CD4-positive, CD25-positive, alpha-beta regulatory T cell (primary cell): ENCODE results near the gene GTPBP2. TPM values are rescaled to one million over a fixed set of nuclear protein-coding genes. Genes with fewer than 3 reads are reported as not detected.

Source experiments
- ATAC-seq, 2 donors: fragments of 150-1000 bp; cut with Tn5 transposase; one replicate each; pipeline ENCODE4 v1.10.0; 2021; ENCODE audit warnings: low read depth in 2 of 2, moderate number of reproducible peaks in 2 of 2, moderate library complexity in 1 of 2
- DNase-seq, 3 donors: peaks; one replicate each; pipeline versions ENCODE4 v3.0.0 to v3.0.0-alpha.2; 2012 to 2022; ENCODE audit warnings: mixed read lengths in 1 of 3
- H3K27ac ChIP-seq: one replicate; pipeline ENCODE4 v1.7.0; 2013; ENCODE audit warnings: mild to moderate bottlenecking, low read length; ENCODE audit not compliant: insufficient read depth, poor library complexity, severe bottlenecking
- H3K27me3 ChIP-seq: one replicate; pipeline ENCODE4 v1.7.0; 2013; ENCODE audit warnings: low read length; ENCODE audit not compliant: control insufficient read depth, insufficient read depth
- H3K36me3 ChIP-seq: one replicate; pipeline ENCODE4 v1.7.0; 2013; ENCODE audit warnings: mild to moderate bottlenecking, low read length, moderate library complexity; ENCODE audit not compliant: control insufficient read depth, insufficient read depth
- H3K4me1 ChIP-seq: 2 replicates; pipeline ENCODE4 v1.7.0; 2013; ENCODE audit warnings: mild to moderate bottlenecking, low read length; ENCODE audit not compliant: insufficient read depth, control insufficient read depth, poor library complexity, severe bottlenecking
- H3K4me3 ChIP-seq: one replicate; pipeline ENCODE4 v1.7.0; 2013; ENCODE audit warnings: low read depth, mild to moderate bottlenecking, low read length, moderate library complexity
- H3K9me3 ChIP-seq, 2 experiments: 1 replicate in 1 of 2; 2 replicates in 1 of 2; pipeline ENCODE4 v1.7.0; 2013; ENCODE audit warnings: low read length in 2 of 2, mild to moderate bottlenecking in 1 of 2, moderate library complexity in 1 of 2; ENCODE audit not compliant: control insufficient read depth in 2 of 2
- H3K27ac Mint-ChIP-seq, 3 donors: one replicate each; pipeline ENCODE4 v1.8.0; 2020 to 2022; ENCODE audit warnings: mild to moderate bottlenecking in 3 of 3, mixed read lengths in 3 of 3, moderate library complexity in 2 of 3
- H3K27me3 Mint-ChIP-seq: one replicate; pipeline ENCODE4 v1.8.0; 2022; ENCODE audit warnings: mild to moderate bottlenecking, mixed read lengths
- H3K36me3 Mint-ChIP-seq: one replicate; pipeline ENCODE4 v1.8.0; 2020; ENCODE audit warnings: mixed read lengths
- H3K4me1 Mint-ChIP-seq, 4 donors: one replicate each; pipeline ENCODE4 v1.8.0; 2020 to 2022; ENCODE audit warnings: mixed read lengths in 4 of 4, mild to moderate bottlenecking in 1 of 4
- H3K4me3 Mint-ChIP-seq, 4 donors: one replicate each; pipeline ENCODE4 v1.8.0; 2020 to 2022; ENCODE audit warnings: mild to moderate bottlenecking in 4 of 4, mixed read lengths in 4 of 4, moderate library complexity in 3 of 4
- H3K9me3 Mint-ChIP-seq, 7 donors: one replicate each; pipeline ENCODE4 v1.8.0; 2020 to 2022; ENCODE audit warnings: mixed read lengths in 7 of 7, mild to moderate bottlenecking in 3 of 7, moderate library complexity in 2 of 7
- polyA plus RNA-seq, 4 donors: library from polyadenylated mRNA; unstranded; fragments of 300-500 nt; fragmentation: Illumina TruSeq; gene quantifications; one replicate each; pipeline ENCODE4 v1.2.3, GENCODE V29; 2021
- total RNA-seq: library from RNA; stranded (reverse); gene quantifications from one replicate; pipeline ENCODE4 v1.2.3, GENCODE V29; 2022

The GTPBP2 gene
- total and polyA plus RNA-seq, 5 donors from 2014 or later: 1.5 to 49.9 (median 3.1) TPM

DNA sequence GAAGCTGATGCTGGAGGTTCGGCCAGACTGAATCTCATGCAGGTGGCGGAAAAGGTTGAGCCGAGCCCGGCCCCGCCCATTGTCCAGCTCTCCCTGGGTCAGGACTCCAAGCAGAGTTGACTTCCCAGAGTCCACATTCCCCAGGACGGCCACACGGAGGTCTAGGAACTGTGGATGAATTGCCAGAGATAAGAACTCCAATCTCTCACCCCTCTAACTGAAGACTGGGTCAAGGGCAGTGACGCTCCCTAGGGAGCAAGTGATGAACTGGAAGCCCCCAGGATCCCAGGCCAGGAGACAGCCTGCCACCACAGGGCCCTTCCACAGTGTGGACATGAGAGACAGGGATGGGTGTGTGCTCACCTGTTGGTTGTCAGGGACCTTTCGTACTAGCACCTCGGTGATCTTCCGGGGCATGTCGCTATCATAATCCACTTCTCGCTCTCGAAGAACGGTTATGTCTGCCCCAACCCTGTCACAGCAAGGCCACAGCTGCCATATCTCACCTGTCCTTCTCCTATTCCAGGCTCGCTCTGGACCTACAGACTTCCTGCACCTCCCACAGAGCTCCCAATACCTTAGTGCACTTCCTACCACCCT, 3.6 kb downstream of the GTPBP2 start:
- Mint-ChIP-seq H3K4me1 (peaks cover 15 to 43% (median 32%) of the 10 kb centered on the region in 4 donors), H3K9me3 (no peaks in the 10 kb centered on the region), H3K27me3 (no peaks in the 10 kb centered on the region), H3K36me3 (peaks cover 34% of the 10 kb centered on the region), H3K27ac (peak overlapping the region in 1 of 3 donors; percentile 13), H3K4me3 (peak overlapping the region in 1 of 4 donors; percentile 67)
- no peak overlapping the region for H3K4me3 ChIP-seq
- peaks cover 26% of the 10 kb centered on the region for H3K4me1 ChIP-seq
- DNase-seq (no peak), ATAC-seq (no peak)
- H3K36me3 ChIP-seq: peaks cover 56% of the 10 kb centered on the region
- H3K27me3 ChIP-seq: no peaks in the 10 kb centered on the region
- no peaks in the 10 kb centered on the region for H3K9me3 ChIP-seq
- H3K27ac ChIP-seq: no peak overlapping the region

DNA sequence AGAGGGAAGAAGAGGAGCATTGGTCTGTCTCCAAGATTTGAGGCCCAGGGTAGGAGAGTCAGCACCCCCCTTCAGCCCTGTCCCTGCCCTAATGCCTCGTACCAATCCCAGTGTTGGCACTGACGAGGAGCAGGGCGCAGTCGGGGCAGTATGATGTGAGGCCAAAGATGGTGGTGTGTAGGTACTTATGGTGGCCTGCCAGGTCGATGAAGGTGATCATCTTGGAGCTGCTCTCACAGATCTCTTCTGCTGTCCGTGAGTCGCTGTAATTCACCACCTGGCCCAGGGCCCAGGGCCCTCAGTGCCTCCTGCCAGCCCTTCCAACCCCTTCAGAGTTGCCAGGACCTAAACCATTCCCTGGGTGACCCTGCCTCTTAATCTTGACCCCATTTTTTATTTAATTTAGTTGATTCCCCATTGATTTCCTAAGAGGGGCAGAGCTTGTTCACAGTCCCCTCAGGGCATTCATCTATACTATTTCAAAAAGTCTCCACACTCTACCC, 4.2 kb downstream of the GTPBP2 start:
- Histone ChIP-seq H3K4me1 (peaks cover 20% of the 10 kb centered on the region), H3K9me3 (no peaks in the 10 kb centered on the region), H3K36me3 (peaks cover 56% of the 10 kb centered on the region), H3K27ac (no peak overlapping the region), H3K27me3 (no peaks in the 10 kb centered on the region), H3K4me3 (no peak overlapping the region)
- no peak overlapping the region for H3K4me3 Mint-ChIP-seq
- DNase-seq (no peak), ATAC-seq (no peak)
- H3K27me3 Mint-ChIP-seq: no peaks in the 10 kb centered on the region
- no peak overlapping the region for H3K27ac Mint-ChIP-seq
- H3K36me3 Mint-ChIP-seq: peaks cover 36% of the 10 kb centered on the region
- H3K9me3 Mint-ChIP-seq: no peaks in the 10 kb centered on the region
- H3K4me1 Mint-ChIP-seq: peaks cover 11 to 43% (median 30%) of the 10 kb centered on the region in 4 donors

DNA sequence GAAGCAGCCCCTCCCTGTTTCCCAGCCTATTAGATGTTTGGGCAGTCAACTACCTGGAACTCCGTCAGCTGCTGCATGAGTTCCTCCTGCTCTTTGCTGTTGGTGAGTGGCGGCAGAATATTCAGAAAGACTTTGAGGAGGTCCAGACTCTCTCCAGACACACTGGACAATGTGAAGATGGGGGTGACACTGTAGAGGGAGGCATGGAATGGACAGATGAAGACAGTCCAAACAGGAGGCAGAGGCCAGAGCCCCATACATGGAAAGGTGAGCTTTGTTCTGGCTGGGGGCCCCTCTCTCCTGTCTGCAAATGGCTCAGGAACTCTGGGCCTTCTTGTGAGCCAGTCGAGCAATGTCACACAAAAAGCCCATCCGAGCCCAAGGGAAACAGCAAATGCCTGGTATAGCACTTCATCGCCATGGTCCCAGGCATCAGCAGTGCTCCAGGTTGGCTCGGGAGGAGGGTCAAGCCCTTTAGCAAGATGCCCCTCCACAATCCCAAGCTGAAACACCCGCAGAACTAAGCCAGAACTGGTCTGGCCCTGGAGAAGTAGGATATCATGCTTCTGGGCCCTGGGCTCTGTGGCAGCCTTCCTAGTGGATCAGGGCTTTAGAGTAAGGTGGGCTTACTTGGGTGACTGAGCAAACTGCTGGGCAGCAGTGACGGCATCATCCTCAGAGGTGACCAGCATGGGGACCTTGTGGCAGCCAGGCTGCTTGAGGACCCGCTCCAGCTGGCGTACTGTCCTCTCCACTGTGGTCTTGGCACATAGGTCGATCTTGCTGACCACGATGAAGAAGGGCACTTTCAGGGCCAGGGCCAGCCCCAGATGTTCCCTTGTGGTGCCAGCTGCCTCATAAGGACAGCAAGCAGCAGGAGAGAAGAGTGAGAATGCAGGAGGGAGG, 4.9 kb downstream of the GTPBP2 start:
- peaks cover 56% of the 10 kb centered on the region for H3K36me3 ChIP-seq
- Mint-ChIP-seq H3K27ac (peak overlapping the region in 1 of 3 donors; percentile 18), H3K9me3 (no peaks in the 10 kb centered on the region), H3K4me1 (peaks cover 10 to 43% (median 28%) of the 10 kb centered on the region in 4 donors), H3K36me3 (peaks cover 36% of the 10 kb centered on the region), H3K4me3 (peak overlapping the region in 3 of 4 donors; percentile 5 to 79 (median 20)), H3K27me3 (no peaks in the 10 kb centered on the region)
- H3K27me3 ChIP-seq: no peaks in the 10 kb centered on the region
- ATAC-seq (no peak), DNase-seq (no peak)
- no peaks in the 10 kb centered on the region for H3K9me3 ChIP-seq
- H3K4me3 ChIP-seq: no peak overlapping the region
- peaks cover 18% of the 10 kb centered on the region for H3K4me1 ChIP-seq
- H3K27ac ChIP-seq: no peak overlapping the region

DNA sequence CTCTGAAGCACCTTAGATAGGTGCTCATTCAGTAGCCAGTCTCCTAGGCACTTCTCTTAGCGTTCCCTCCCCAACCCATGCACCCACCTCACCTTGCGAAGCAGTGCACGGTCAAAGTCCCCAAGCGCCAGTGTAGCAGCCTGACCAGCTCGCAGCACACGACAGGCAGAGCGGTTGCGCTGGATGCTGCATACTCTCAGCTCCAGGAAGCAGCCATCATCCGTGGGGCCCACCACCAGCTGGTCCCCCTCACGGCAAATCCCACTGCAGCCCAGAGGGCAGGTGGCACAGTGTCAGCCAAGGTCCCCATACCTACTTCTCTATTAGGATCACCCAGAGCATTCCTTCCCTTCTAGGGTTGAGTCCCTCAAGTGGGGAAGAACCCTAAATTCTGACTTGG, 6.5 kb downstream of the GTPBP2 start:
- ATAC-seq (no peak), DNase-seq (no peak)
- no peaks in the 10 kb centered on the region for H3K9me3 Mint-ChIP-seq
- Histone ChIP-seq H3K9me3 (no peaks in the 10 kb centered on the region), H3K4me1 (peaks cover 5% of the 10 kb centered on the region), H3K36me3 (peaks cover 56% of the 10 kb centered on the region), H3K4me3 (no peak overlapping the region), H3K27ac (no peak overlapping the region), H3K27me3 (no peaks in the 10 kb centered on the region)
- H3K27me3 Mint-ChIP-seq: no peaks in the 10 kb centered on the region
- H3K4me3 Mint-ChIP-seq: no peak overlapping the region
- peaks cover 7 to 30% (median 21%) of the 10 kb centered on the region in 4 donors for H3K4me1 Mint-ChIP-seq
- peak overlapping the region in 1 of 3 donors; percentile 81 for H3K27ac Mint-ChIP-seq
- peaks cover 36% of the 10 kb centered on the region for H3K36me3 Mint-ChIP-seq

DNA sequence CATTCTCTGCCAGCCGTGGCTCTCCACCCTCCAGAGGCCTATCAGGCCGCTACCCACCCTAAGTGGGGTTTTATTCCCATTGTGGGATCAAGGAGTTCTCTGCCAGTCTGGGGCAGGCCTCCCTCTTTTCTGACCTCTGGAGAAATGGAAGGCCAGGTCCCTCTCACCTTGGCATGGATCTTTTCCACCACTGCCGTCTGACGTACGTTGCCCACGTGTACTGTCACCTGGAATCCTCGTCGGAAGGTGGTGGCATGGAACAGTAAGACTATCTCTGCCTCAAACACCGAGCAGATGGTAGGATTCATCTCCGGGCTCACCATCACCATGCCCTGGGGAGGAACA, 7.3 kb downstream of the GTPBP2 start:
- no peaks in the 10 kb centered on the region for H3K9me3 Mint-ChIP-seq
- Histone ChIP-seq H3K27me3 (no peaks in the 10 kb centered on the region), H3K4me1 (no peaks in the 10 kb centered on the region), H3K27ac (no peak overlapping the region), H3K9me3 (no peaks in the 10 kb centered on the region), H3K36me3 (peaks cover 56% of the 10 kb centered on the region), H3K4me3 (no peak overlapping the region)
- DNase-seq (no peak), ATAC-seq (no peak)
- H3K4me1 Mint-ChIP-seq: peaks cover 0 to 25% (median 14%) of the 10 kb centered on the region in 4 donors
- no peaks in the 10 kb centered on the region for H3K27me3 Mint-ChIP-seq
- no peak overlapping the region for H3K27ac Mint-ChIP-seq
- H3K36me3 Mint-ChIP-seq: peaks cover 36% of the 10 kb centered on the region
- H3K4me3 Mint-ChIP-seq: no peak overlapping the region

DNA sequence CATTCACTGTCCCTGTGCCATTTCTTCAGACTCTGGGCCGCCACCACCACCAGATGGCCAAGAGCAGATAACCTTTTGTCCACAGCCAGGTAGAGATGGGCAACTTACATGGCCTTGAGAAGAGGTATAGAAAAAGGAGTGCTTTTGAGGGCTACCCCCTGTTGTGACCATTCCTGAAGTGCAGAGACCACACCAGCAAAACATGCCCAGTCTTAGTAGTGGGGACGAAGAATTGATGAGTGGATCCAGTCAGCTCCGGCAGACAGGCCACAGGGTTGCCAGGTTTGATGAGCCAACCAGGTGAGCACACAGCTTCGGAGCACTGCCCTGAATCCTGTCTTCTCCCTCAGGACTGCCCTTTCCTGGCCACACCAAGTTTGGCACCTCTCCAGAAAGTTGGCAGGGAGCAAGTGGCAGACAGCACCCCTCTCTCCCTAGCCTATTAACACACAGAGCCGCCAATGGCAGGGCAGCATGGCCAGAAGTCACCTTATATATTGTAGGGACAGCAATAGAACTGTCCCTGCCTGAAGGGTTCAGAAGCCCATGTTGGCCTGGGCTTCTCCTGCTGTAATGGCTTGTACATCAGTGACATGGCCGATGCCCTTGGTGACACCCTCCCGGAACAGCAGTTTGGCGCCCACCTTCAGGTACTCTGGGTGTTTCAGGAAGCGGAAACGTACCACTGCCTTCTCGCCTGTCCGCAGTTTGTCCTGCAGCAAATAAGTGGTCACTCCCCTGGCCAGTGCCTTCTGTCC, 7.8 kb downstream of the GTPBP2 start:
- Histone ChIP-seq H3K4me1 (no peaks in the 10 kb centered on the region), H3K9me3 (no peaks in the 10 kb centered on the region), H3K4me3 (no peak overlapping the region), H3K36me3 (peaks cover 54% of the 10 kb centered on the region), H3K27ac (no peak overlapping the region), H3K27me3 (no peaks in the 10 kb centered on the region)
- peaks cover 0 to 22% (median 11%) of the 10 kb centered on the region in 4 donors for H3K4me1 Mint-ChIP-seq
- DNase-seq (no peak), ATAC-seq (no peak)
- no peak overlapping the region for H3K4me3 Mint-ChIP-seq
- no peak overlapping the region for H3K27ac Mint-ChIP-seq
- no peaks in the 10 kb centered on the region for H3K9me3 Mint-ChIP-seq
- peaks cover 40% of the 10 kb centered on the region for H3K36me3 Mint-ChIP-seq
- H3K27me3 Mint-ChIP-seq: no peaks in the 10 kb centered on the region

DNA sequence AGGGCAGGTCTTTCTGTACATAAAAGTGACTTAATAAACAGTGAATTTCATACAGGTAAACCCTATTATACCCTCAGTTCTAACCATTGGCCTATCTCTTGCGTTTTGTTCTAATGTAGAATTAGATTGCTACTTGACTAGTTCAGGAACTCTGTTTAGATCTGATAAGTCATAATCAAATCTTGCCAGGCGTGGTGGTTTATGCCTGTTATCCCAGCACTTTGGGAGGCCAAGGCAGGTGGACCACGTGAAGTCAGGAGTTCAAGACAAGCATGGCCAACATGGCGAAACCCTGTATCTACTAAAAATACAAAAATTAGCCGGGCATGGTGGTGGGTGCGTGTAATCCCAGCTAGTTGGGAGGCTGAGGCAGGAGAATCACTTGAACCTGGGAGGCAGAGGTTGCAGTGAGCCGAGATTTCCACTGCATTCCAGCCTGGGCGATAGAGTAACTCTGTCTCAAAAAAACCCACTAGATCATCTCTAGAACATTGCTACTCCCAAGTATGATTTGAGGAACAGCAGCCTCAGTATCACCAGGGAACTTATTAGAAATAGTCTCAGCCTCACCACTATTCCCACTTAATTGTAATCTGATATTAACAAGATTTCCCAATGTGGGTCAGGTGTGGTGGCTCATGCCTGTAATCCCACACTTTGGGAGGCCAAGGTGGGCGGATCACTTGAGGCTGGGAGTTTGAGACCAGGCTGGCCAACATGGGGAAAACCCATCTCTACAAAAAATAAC, 12.2 kb downstream of the GTPBP2 start:
- no peak for ATAC-seq
- H3K27me3 ChIP-seq: no peaks in the 10 kb centered on the region
- Mint-ChIP-seq H3K27ac (no peak overlapping the region), H3K9me3 (no peaks in the 10 kb centered on the region), H3K4me3 (no peak overlapping the region), H3K4me1 (peaks cover 0 to 13% (median 6%) of the 10 kb centered on the region in 4 donors), H3K27me3 (no peaks in the 10 kb centered on the region), H3K36me3 (peaks cover 25% of the 10 kb centered on the region)
- no peak for DNase-seq
- H3K27ac ChIP-seq: no peak overlapping the region
- H3K36me3 ChIP-seq: peaks cover 39% of the 10 kb centered on the region
- no peaks in the 10 kb centered on the region for H3K9me3 ChIP-seq
- no peak overlapping the region for H3K4me3 ChIP-seq
- no peaks in the 10 kb centered on the region for H3K4me1 ChIP-seq
